Stimulated activated CD4-positive, alpha-beta T cell treated with anti-CD3 and anti-CD28 coated beads, Interleukin-4, amount 100 ng/mL, for 24 hours (primary cell): Measurements from ENCODE around the gene TTBK2.
"Not testable (repeated sequence)": the region's sequence is repeated elsewhere in the genome, so short reads cannot be mapped to it uniquely, and the experiment has no call there.

Experiments used
- DNase-seq: peaks from one replicate; pipeline ENCODE4 v3.0.0-alpha.2; 2020

TTBK2 gene

GRCh38 chr15:42903388-42904324 is 16.9 kb downstream of the TTBK2 start:
- no peak for DNase-seq

DNA sequence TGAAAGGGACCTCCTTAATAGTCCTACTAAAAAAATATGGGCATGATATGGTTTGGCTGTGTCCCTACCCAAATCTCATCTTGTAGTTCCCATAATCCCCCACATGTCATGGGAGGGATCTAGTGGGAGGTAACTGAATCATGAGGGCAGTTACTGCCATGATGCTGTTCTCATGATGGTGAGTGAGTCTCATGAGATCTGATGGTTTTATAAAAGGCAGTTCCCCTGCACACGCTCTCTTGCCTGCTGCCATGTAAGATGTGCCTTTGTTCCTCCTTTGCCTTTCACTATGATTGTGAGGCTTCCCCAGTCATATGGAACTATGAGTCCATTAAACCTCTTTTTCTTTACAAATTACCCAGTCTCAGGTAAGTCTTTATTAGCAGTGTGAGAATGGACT is 26.7 kb downstream of the TTBK2 start:
- not testable (repeated sequence) for DNase-seq

- DNase-seq: no peak
Observed at GRCh38 chr15:42891569-42891968, 29.0 kb downstream of the TTBK2 start.

DNA sequence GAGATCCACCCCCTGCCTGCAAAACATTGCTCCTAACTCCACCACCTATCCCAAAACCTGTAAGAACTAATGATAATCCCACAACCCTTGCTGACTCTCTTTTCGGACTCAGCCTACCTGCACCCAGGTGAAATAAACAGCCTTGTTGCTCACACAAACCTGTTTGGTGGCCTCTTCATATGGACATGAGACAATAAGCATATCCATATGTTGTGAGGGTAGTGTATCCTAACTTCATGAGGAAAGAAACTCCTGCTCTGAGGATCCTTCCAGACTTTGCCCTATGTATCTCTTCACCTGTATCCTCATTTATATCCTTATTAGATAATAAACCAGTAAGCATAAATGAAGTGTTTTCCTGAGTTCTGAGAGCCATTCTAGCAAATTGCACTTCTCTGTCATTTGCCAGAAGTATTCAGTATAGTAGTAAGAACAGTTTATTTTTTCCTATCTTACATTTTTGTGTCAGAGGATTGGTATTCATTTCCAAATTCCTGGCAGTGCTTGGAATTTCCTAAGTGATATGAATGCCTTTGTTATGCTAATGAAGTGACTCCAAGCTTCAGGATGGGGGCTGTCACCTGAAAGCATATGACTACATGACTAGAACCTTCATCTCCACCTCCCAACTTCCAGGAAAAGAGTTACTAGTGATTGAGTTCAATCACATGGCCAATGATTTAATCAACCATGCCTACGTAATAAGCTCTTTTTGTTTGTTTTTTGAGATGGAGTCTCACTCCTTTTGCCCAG is 30.2 kb downstream of the TTBK2 start:
- no peak for DNase-seq

GRCh38 chr15:42887384-42887783 is 33.2 kb downstream of the TTBK2 start:
- not testable (repeated sequence) for DNase-seq

GRCh38 chr15:42880121-42880520 is 40.5 kb downstream of the TTBK2 start:
- DNase-seq: no peak

DNA sequence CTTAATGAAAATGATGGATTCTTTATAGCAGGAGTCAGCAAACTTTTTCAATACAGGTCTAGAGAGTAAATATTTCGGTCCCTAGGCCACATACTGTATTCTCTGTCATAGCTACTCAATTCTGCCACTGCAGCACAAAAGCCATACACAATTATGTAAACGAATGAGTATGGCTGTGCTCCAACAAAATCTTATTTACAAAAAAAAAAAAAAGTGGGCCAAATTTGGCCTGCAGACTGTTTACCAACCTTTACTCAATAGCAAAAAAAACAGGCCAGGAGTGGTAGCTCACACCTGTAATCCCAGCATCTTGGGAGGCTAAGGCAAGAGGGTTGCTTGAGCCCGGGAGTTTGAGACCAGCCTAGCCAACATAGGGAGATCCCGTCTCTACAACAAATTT is 41.1 kb downstream of the TTBK2 start:
- no peak for DNase-seq

DNA sequence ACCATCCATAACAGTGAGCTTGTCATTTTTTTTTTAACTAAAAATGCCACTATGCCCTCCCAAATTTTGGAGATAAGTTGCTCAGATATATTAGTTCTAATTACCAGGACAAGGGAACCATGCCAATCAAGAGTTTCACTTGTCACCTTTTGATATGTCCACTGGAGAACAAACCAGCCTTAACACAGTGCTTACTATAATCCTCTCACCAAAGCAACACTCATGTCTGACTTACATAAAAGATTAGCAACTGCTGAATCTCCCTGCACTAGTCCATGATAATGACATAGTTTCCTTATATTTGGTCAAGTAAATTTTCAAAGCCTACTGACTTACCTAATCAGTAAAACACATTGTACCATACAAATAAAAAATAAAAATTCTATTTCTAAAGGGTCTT is 44.4 kb downstream of the TTBK2 start:
- DNase-seq: no peak

GRCh38 chr15:42868683-42869082 is 51.9 kb downstream of the TTBK2 start:
- DNase-seq: no peak

DNA sequence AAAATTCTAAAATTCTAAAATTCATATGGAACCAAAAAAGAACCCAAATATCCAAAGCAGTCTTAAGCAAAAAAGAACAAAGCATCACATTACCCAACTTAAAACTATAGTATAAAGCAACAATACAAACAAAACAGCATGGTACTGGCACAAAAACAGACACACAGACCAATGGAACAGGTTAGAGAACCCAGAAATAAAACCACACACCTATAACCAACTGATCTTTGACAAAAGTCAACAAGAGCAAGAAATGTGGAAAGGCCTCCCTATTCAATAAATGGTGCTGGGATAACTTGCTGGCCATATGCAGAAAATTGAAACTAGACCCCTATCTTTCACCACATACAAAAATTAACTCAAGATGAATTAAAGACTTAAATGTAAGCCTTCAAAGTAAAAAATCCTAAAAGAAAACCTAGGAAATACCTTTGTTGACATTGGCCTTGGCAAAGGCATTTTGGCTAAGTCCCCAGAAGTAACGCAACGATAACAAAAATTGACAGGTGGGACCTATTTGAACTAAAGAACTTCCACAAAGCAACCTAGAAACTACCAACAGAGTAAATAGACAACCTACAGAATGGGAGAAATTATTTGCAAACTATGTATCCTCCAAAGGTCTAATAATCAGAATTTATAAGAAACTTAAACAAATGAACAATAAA is 56.9 kb downstream of the TTBK2 start:
- no peak for DNase-seq

- no peak for DNase-seq
Observed at GRCh38 chr15:42858999-42859789, 61.4 kb downstream of the TTBK2 start.

- no peak for DNase-seq
Observed at GRCh38 chr15:42858540-42858939, 62.0 kb downstream of the TTBK2 start.

- DNase-seq: no peak
Observed at GRCh38 chr15:42854576-42854975, 66.0 kb downstream of the TTBK2 start.

DNA sequence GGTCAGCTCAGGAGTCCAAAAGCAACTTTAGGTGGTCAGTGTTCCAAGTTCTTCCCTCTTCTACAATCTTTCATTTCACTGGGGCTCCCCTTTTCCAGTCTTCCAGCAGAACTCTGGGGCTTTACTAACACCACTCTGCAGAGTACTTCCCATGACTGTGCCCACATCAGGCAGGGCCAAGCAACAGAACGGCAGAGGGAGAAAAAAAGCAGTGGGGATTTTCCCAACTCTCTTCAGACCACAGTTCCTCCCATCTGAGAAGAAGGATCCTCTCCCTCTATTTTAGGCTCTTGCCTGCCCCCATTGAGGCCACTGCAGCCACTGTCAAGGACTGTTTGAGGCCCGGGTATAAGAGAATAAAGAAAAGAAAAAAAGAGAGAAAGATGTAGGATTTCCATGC is 70.7 kb downstream of the TTBK2 start:
- no peak for DNase-seq

GRCh38 chr15:42848846-42849245 is 71.7 kb downstream of the TTBK2 start:
- no peak for DNase-seq

DNA sequence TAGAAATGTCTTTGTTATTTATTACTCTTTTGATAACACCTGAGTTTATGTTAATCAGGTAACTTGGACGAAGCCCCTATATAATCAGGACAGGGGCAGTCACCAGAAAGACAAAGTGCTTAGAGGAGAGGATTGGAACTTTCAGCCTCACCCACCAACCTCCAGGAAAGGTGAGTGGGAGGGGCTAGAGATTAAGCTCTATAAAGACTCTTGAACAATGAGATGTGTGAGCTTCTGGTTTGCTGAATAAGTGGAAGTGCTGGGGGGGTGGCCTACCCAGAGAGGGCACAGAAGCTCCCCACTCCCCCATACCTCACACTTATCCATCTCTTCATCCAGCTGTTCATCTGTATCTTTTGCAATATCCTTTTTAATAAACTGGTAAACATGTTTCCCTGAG is 73.9 kb downstream of the TTBK2 start:
- no peak for DNase-seq

DNA sequence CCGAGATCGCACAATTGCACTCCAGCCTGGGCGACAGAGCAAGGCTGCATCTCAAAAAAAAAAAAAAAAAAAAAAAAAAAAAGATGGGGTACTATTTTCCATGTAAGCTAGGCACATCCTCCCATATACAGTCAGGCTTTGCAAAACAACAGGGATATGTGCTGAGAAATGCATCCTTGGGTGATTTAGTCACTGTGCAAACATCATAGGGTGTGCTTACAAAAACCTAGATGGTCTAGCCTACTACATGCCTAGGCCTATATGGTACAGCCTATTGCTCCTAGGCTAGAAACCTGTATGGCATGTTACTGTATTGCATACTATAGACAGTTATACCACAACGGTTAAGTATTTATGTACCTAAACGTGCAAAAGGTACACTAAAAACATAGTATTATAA is 75.0 kb downstream of the TTBK2 start:
- DNase-seq: no peak

- DNase-seq: no peak
Observed at GRCh38 chr15:42843699-42844098, 76.9 kb downstream of the TTBK2 start.

- no peak for DNase-seq
Observed at GRCh38 chr15:42836251-42836650, 84.3 kb downstream of the TTBK2 start.

DNA sequence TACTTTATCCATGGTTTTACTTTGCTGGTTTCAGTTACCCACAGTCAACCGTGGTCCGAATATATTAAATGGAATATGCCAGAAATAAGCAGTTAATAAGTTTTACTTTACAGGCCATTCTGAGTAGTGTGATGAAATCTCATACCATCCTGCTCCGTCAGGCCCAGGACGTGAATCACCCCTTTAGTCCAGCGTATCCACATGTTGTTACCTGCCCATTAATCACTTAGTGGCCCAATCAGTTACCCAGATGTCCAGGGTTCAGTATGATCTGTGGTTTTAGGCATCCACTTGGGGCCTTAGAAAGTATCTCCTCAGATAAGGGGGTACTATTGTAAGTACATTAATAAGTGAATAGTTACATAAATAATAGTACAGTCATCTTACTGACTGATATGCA is 88.0 kb downstream of the TTBK2 start:
- no peak for DNase-seq

GRCh38 chr15:42826251-42826890 is 94.2 kb downstream of the TTBK2 start:
- no peak for DNase-seq

DNA sequence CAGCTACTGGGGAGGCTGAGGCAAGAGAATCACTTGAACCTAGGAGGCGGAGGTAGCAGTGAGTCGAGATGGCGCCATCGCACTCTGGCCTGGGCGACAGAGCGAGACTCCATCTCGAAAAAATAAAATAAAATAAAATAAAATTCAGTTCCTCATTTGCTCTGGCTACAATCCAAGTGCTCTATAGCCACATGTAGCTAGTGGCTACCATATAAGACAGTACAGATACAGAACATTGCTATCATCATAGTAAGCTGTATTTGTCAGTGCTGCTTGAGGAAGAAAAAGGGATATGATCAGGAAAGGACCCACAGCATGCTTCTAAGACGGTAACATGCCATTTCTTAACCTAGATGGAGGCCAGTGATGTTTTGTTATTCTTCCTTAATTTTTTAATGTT is 95.0 kb downstream of the TTBK2 start:
- no peak for DNase-seq
